HUES64 (cell line): ENCODE data around the gene NIPAL1.
"Not testable (repeated sequence)": the region's sequence is repeated elsewhere in the genome, so short reads cannot be mapped to it uniquely, and the experiment has no call there.

ENCODE experiments used
- H3K27ac ChIP-seq: 2 replicates; pipeline ENCODE4 v1.7.0; 2013; ENCODE audit warnings: low read depth, low read length, inconsistent platforms
- H3K27me3 ChIP-seq: 2 replicates; pipeline ENCODE4 v1.6.1; 2013; ENCODE audit warnings: mild to moderate bottlenecking, low read length; ENCODE audit not compliant: insufficient read depth
- H3K36me3 ChIP-seq: 2 replicates; pipeline ENCODE4 v1.6.1; 2013; ENCODE audit warnings: mild to moderate bottlenecking, low read length; ENCODE audit not compliant: insufficient read depth
- H3K4me1 ChIP-seq: 2 replicates; pipeline ENCODE4 v1.6.1; 2013; ENCODE audit warnings: mild to moderate bottlenecking, low read length, moderate library complexity; ENCODE audit not compliant: insufficient read depth
- H3K4me3 ChIP-seq: 2 replicates; pipeline ENCODE4 v1.5.1; 2013; ENCODE audit warnings: mild to moderate bottlenecking, low read length, moderate library complexity
- H3K9ac ChIP-seq: 2 replicates; pipeline ENCODE4 v1.6.1; 2013; ENCODE audit warnings: mild to moderate bottlenecking, low read depth, low read length
- H3K9me3 ChIP-seq: 2 replicates; pipeline ENCODE4 v1.6.1; 2013; ENCODE audit warnings: low read depth, low read length; ENCODE audit not compliant: insufficient read depth
- WGBS: fragments of 150-250, 120-280 bp; methylation state at CpG from one replicate; pipeline ENCODE4 v1.1.7; 2013; ENCODE audit warnings: missing lambda C conversion rate; 5-methylcytosine and 5-hydroxymethylcytosine counted together

The NIPAL1 gene

GRCh38 chr4:48008021-48008596, 8.5 kb upstream of the NIPAL1 start:
- H3K4me3 ChIP-seq = no peak overlapping the region

GRCh38 chr4:48010906-48011305, 5.7 kb upstream of the NIPAL1 start:
- peaks cover 39% of the 10 kb centered on the region for H3K36me3 ChIP-seq
- H3K27me3 ChIP-seq, H3K9ac ChIP-seq, H3K4me3 ChIP-seq: not testable (repeated sequence)
- WGBS = 91% methylated on average over 6 of the region's 6 CpGs
- peak overlapping the region; percentile 97; the same call in 1 of the 2 replicates for H3K27ac ChIP-seq
- H3K9me3 ChIP-seq = peaks cover 49% of the 10 kb centered on the region
- H3K4me1 ChIP-seq = peaks cover 20% of the 10 kb centered on the region

More at GRCh38 chr4:48008021-48008596, 8.5 kb upstream of the NIPAL1 start:
- Histone ChIP-seq H3K27ac (no peak overlapping the region), H3K9me3 (peaks cover 65% of the 10 kb centered on the region), H3K4me1 (peaks cover 17% of the 10 kb centered on the region), H3K36me3 (peaks cover 50% of the 10 kb centered on the region), H3K9ac (no peak overlapping the region), H3K27me3 (no peaks in the 10 kb centered on the region)

DNA sequence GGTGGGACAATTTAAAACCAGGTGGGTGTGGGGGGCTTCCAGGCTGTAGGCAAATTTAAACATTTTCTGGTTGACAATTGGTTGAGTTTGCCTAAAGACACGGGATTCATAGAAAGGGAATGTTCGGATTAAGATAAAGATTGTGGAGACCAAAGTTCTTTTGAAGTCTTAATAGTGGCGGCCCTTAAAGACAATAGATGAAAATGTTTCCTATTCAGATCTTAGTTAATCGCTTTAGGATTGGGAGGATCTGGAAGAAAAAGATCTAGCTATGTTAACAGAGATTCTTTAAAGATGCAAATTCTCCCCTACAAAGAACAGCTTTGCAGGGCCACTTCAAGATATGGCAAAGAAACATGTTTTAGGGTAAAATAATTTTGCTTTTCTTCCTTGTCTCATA, 4.8 kb upstream of the NIPAL1 start:
- Histone ChIP-seq H3K27me3 (no peaks in the 10 kb centered on the region), H3K27ac (peak overlapping the region; percentile 97), H3K9ac (peak overlapping the region; percentile 56; the same call in 1 of the 2 replicates), H3K4me3 (no peak overlapping the region; the same call in 1 of the 2 replicates), H3K9me3 (peaks cover 41% of the 10 kb centered on the region), H3K36me3 (peaks cover 34% of the 10 kb centered on the region), H3K4me1 (peaks cover 20% of the 10 kb centered on the region)
- WGBS = 62% methylated on average over 4 of the region's 4 CpGs

DNA sequence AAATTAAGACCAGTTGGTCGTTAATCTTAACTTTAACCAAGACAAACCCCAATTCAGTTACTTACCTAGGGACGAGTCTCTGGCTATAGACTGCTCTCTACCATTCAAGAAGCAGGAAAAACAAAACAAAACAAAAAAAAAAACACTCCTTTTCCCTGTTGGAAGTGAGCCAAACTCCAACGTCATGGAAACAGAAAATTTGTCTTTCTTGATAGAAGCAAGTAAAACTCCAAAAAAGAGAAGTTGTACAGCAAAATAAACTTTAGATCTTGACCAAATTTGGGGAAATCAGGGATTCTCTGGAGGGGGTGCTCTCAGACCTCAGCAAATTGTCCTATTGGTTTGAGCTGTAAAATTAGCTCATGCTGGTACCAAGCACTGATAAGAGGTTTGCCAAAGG, 3.7 kb upstream of the NIPAL1 start:
- Histone ChIP-seq H3K4me1 (peaks cover 23% of the 10 kb centered on the region), H3K9me3 (peaks cover 30% of the 10 kb centered on the region), H3K9ac (no peak overlapping the region), H3K36me3 (peaks cover 27% of the 10 kb centered on the region), H3K27ac (peak overlapping the region; percentile 97; the same call in 1 of the 2 replicates), H3K4me3 (no peak overlapping the region), H3K27me3 (peaks cover 8% of the 10 kb centered on the region)
- 88% methylated on average over 3 of the region's 3 CpGs for WGBS

GRCh38 chr4:48015216-48015615, 1.4 kb upstream of the NIPAL1 start:
- peaks cover 6% of the 10 kb centered on the region for H3K9me3 ChIP-seq
- peaks cover 19% of the 10 kb centered on the region for H3K27me3 ChIP-seq
- no peak overlapping the region for H3K9ac ChIP-seq
- H3K36me3 ChIP-seq = peaks cover 6% of the 10 kb centered on the region
- H3K4me3 ChIP-seq = peak overlapping the region; percentile 80; the same call in 1 of the 2 replicates
- H3K27ac ChIP-seq = no peak overlapping the region
- peaks cover 25% of the 10 kb centered on the region for H3K4me1 ChIP-seq
- WGBS = 100% methylated on average over 1 of the region's 4 CpGs

- H3K9me3 ChIP-seq = peaks cover 1% of the 10 kb centered on the region; the same call in 1 of the 2 replicates
- 88% methylated on average over 4 of the region's 5 CpGs for WGBS
- H3K36me3 ChIP-seq = peaks cover 1% of the 10 kb centered on the region; the same call in 1 of the 2 replicates
- H3K27me3 ChIP-seq = peaks cover 19% of the 10 kb centered on the region
- H3K9ac ChIP-seq = no peak overlapping the region
- peak overlapping the region; percentile 80 for H3K4me3 ChIP-seq
- peaks cover 28% of the 10 kb centered on the region for H3K4me1 ChIP-seq
- H3K27ac ChIP-seq = no peak overlapping the region; the same call in 1 of the 2 replicates
These were observed 894 bp upstream of the NIPAL1 start for GRCh38 chr4:48015678-48016077.

- H3K4me1 ChIP-seq = peaks cover 19% of the 10 kb centered on the region
- no peaks in the 10 kb centered on the region for H3K9me3 ChIP-seq
- under 1% methylated on average over 35 of the region's 35 CpGs for WGBS
- H3K9ac ChIP-seq = peak overlapping the region; percentile 66
- H3K4me3 ChIP-seq = peak overlapping the region; percentile 80
- H3K36me3 ChIP-seq = no peaks in the 10 kb centered on the region
- no peak overlapping the region for H3K27ac ChIP-seq
- peaks cover 19% of the 10 kb centered on the region for H3K27me3 ChIP-seq
These were observed 568 bp downstream of the NIPAL1 start for GRCh38 chr4:48017108-48017571.

GRCh38 chr4:48018112-48018511, 1.5 kb downstream of the NIPAL1 start:
- H3K36me3 ChIP-seq = no peaks in the 10 kb centered on the region
- H3K9ac ChIP-seq = no peak overlapping the region
- 78% methylated on average over 2 of the region's 2 CpGs for WGBS
- H3K4me3 ChIP-seq = peak overlapping the region; percentile 80; the same call in 1 of the 2 replicates
- H3K27ac ChIP-seq = no peak overlapping the region
- no peaks in the 10 kb centered on the region for H3K9me3 ChIP-seq
- H3K27me3 ChIP-seq = peaks cover 19% of the 10 kb centered on the region
- H3K4me1 ChIP-seq = peaks cover 10% of the 10 kb centered on the region; the same call in 1 of the 2 replicates

DNA sequence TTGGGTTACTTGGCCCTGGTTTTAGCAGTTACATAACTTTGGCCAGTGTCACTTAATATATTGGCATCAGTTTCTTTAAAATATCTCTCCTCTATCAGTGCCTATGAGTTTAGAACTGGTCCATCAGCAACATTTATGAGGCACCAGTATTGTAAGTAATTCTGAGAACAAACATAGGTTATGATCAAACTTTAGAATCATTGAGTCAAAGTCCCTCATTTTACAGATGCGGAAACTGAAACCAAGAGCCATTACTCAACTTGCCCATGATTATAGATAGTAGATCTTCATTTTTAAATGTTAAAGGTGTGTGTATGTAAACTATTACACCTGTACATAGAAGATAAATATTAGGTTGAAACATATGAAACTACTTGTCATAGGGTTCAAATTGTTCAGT, 4.5 kb downstream of the NIPAL1 start:
- Histone ChIP-seq H3K4me1 (peaks cover 8% of the 10 kb centered on the region; the same call in 1 of the 2 replicates), H3K36me3 (peaks cover 9% of the 10 kb centered on the region), H3K4me3 (no peak overlapping the region), H3K9me3 (no peaks in the 10 kb centered on the region), H3K27me3 (peaks cover 19% of the 10 kb centered on the region), H3K9ac (no peak overlapping the region), H3K27ac (no peak overlapping the region)
- no CpG with 5 or more reads among the region's 1 CpG for WGBS

- WGBS = 93% methylated on average over 2 of the region's 3 CpGs
- Histone ChIP-seq H3K4me3 (no peak overlapping the region), H3K9me3 (no peaks in the 10 kb centered on the region), H3K27me3 (peaks cover 16% of the 10 kb centered on the region), H3K36me3 (peaks cover 16% of the 10 kb centered on the region), H3K9ac (no peak overlapping the region), H3K27ac (no peak overlapping the region), H3K4me1 (peaks cover 8% of the 10 kb centered on the region; the same call in 1 of the 2 replicates)
These were observed 5.7 kb downstream of the NIPAL1 start for GRCh38 chr4:48022192-48022799.

- 92% methylated on average over 4 of the region's 4 CpGs for WGBS
- no peak overlapping the region for H3K9ac ChIP-seq
- H3K36me3 ChIP-seq = peaks cover 20% of the 10 kb centered on the region
- H3K9me3 ChIP-seq = no peaks in the 10 kb centered on the region
- H3K4me3 ChIP-seq = no peak overlapping the region
- peaks cover 25% of the 10 kb centered on the region for H3K4me1 ChIP-seq
- no peaks in the 10 kb centered on the region for H3K27me3 ChIP-seq
- H3K27ac ChIP-seq = no peak overlapping the region
These were observed 8.0 kb downstream of the NIPAL1 start for GRCh38 chr4:48024522-48024921.
